RWPE2 (cell line): ENCODE results near the gene PRKCE.

ENCODE experiments used
- ATAC-seq: fragments of 200-7000 bp; cut with Tn5 transposase; 3 replicates; pipeline ENCODE4 v1.9.1; 2021; ENCODE audit warnings: low read depth
- DNase-seq: peaks from one replicate; pipeline ENCODE4 v3.0.0-alpha.2; 2020; ENCODE audit warnings: low spot score
- H3K27ac ChIP-seq: fragments of 450-650 bp; 2 replicates; pipeline ENCODE4 v1.5.1; 2017; ENCODE audit warnings: mild to moderate bottlenecking; ENCODE audit not compliant: poor library complexity, severe bottlenecking
- H3K27me3 ChIP-seq: fragments of 250-450 bp; sonication (Bioruptor Pico); 2 replicates; pipeline ENCODE4 v1.5.1; 2021; ENCODE audit warnings: mild to moderate bottlenecking, moderate library complexity; ENCODE audit not compliant: insufficient read depth, poor library complexity, severe bottlenecking
- H3K36me3 ChIP-seq: fragments of 250-450 bp; sonication (Bioruptor Pico); 2 replicates; pipeline ENCODE4 v1.5.1; 2020; ENCODE audit warnings: low read depth, mild to moderate bottlenecking, moderate library complexity
- H3K4me1 ChIP-seq: fragments of 250-450 bp; sonication (Bioruptor Pico); 2 replicates; pipeline ENCODE4 v1.5.1; 2021; ENCODE audit warnings: mild to moderate bottlenecking, moderate library complexity; ENCODE audit not compliant: insufficient read depth, poor library complexity, severe bottlenecking
- H3K4me3 ChIP-seq: fragments of 250-450 bp; sonication (Bioruptor Pico); 2 replicates; pipeline ENCODE4 v1.5.1; 2021; ENCODE audit warnings: mild to moderate bottlenecking, moderate library complexity; ENCODE audit not compliant: severe bottlenecking
- H3K9me3 ChIP-seq: fragments of 250-450 bp; sonication (Bioruptor Pico); 2 replicates; pipeline ENCODE4 v1.5.1; 2021; ENCODE audit warnings: mild to moderate bottlenecking, moderate library complexity; ENCODE audit not compliant: severe bottlenecking
- TF ChIP-seq, protein P1 (sequence below): fragments of 450-650 bp; IDR thresholded peaks from one replicate; pipeline ENCODE4 v1.5.1; 2017; ENCODE audit warnings: mild to moderate bottlenecking, moderate library complexity; ENCODE audit not compliant: poor library complexity, severe bottlenecking

PRKCE gene

DNA sequence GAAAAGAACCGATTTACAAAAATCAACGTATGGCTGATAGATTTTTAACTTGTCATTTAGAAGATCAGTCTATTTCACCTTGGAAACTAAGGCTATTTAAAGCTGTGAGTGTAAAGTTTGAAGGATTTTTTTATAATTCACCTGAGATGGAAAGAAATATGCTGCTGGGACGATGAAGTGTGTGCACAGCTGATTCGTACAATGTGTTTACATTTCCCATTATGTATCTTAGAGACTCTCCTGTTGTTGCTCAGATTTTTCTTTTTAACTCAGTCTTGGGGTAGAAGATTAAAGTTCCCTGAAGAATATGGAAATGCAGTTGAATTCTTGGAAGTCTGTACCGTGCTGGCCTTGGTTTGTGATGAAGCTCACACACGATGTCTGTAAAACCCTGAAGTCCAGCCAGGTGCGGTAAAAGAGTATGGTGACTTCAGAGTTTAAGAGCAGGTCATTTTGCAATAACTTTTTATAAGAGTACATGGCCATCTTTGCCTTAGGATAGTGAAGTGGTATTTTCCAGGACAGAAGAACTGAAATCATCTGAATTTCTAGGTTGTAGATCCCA is 250.1 kb downstream of the PRKCE start:
- no peaks in the 10 kb centered on the region for H3K36me3 ChIP-seq
- ATAC-seq (no peak), DNase-seq (no peak)
- TF ChIP-seq, protein P1, sequence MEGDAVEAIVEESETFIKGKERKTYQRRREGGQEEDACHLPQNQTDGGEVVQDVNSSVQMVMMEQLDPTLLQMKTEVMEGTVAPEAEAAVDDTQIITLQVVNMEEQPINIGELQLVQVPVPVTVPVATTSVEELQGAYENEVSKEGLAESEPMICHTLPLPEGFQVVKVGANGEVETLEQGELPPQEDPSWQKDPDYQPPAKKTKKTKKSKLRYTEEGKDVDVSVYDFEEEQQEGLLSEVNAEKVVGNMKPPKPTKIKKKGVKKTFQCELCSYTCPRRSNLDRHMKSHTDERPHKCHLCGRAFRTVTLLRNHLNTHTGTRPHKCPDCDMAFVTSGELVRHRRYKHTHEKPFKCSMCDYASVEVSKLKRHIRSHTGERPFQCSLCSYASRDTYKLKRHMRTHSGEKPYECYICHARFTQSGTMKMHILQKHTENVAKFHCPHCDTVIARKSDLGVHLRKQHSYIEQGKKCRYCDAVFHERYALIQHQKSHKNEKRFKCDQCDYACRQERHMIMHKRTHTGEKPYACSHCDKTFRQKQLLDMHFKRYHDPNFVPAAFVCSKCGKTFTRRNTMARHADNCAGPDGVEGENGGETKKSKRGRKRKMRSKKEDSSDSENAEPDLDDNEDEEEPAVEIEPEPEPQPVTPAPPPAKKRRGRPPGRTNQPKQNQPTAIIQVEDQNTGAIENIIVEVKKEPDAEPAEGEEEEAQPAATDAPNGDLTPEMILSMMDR = no peak
- no peaks in the 10 kb centered on the region for H3K4me1 ChIP-seq
- H3K9me3 ChIP-seq = no peaks in the 10 kb centered on the region
- no peaks in the 10 kb centered on the region for H3K27me3 ChIP-seq
- no peak overlapping the region for H3K27ac ChIP-seq
- no peak overlapping the region for H3K4me3 ChIP-seq

DNA sequence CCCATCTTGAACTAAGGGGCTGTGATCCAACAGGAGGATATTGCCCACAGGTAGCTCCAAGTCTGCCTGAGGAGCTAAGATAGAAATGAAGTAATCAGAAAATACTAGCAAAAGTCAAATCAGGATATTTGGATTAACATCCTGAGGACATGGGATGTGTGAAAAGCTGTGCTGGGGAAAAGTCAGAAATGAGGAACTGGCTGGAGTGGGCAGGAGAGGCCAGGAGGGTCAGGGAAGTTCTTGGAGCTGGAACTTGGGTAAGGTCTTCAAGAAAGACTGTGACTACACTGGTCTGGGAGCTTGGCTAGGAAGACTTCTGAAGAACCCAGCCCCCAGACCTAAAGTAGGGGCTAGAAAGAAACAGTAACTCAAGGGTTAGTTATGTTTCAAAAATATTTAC is 250.9 kb downstream of the PRKCE start:
- ATAC-seq = no peak
- H3K4me1 ChIP-seq = no peaks in the 10 kb centered on the region
- H3K36me3 ChIP-seq = no peaks in the 10 kb centered on the region
- H3K27ac ChIP-seq = no peak overlapping the region
- no peaks in the 10 kb centered on the region for H3K9me3 ChIP-seq
- TF ChIP-seq, protein P1 = no peak
- H3K4me3 ChIP-seq = no peak overlapping the region
- DNase-seq = no peak
- H3K27me3 ChIP-seq = no peaks in the 10 kb centered on the region

DNA sequence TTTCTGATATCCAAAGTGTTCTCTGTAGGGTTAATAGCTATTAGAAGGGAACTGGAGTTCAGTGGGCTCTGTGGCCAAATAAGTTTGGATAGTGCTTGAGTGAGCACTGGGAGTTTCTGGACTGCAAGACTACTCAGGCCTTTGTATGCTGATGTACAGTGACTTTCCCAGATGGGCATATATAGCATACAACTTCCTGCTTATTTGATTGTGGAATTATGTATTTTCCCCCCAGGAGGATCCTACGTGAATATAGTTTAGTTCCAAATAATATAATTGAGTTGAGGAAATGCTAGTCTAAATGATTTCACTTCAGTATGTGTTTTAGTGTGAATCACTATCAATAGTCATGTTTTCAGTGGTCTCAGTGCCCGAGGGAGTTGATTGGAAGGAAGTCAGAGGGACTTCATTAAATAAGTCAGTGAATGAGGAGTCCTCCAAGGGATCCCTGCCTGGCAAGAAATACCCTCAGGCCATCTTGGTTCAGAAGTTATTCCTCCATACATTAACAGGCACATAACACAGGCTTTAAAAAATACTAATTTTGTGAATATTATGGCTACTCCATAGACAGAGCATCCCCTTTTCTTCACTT is 251.4 kb downstream of the PRKCE start:
- DNase-seq (no peak), ATAC-seq (no peak)
- no peaks in the 10 kb centered on the region for H3K9me3 ChIP-seq
- no peaks in the 10 kb centered on the region for H3K36me3 ChIP-seq
- no peak overlapping the region for H3K27ac ChIP-seq
- H3K27me3 ChIP-seq = no peaks in the 10 kb centered on the region
- no peak overlapping the region for H3K4me3 ChIP-seq
- H3K4me1 ChIP-seq = no peaks in the 10 kb centered on the region
- TF ChIP-seq, protein P1 = no peak

DNA sequence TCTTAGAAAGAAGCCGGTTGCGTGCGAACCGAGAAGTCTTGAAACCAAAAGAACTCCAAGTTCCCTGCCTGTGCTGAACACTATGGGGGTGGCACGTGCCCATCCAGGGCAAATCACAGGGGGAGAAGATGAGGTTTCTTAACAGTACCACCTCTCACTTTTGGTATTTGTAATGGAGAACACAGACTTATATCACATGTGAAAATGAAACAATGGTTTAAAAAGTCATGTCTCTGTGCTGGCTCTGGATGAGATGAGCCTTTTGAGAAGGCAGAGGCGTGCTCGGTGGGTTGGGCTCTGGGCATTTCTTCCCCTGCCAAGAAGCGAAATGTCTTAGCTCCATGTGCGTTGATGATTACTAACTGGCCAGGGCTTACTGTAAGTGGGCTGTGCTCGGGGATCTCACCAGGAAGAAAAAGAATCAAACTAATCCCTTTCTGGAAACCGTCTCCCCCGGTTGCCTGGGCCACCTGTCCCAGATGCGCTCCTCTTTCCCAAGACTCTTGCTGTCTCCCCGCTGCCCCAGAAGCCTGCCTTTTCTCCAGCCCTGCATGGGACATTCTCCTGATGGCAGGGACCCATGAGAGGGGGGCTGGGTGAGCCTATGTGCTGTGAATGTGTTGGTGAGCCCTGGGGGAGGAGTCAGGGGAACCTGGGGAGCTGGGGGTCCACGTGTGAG is 252.9 kb downstream of the PRKCE start:
- H3K27ac ChIP-seq = no peak overlapping the region
- DNase-seq (no peak), ATAC-seq (no peak)

More for the DNA sequence above, 252.9 kb downstream of the PRKCE start:
- Histone ChIP-seq H3K4me1 (peaks cover 9% of the 10 kb centered on the region), H3K36me3 (no peaks in the 10 kb centered on the region), H3K9me3 (no peaks in the 10 kb centered on the region), H3K27me3 (no peaks in the 10 kb centered on the region), H3K4me3 (no peak overlapping the region)
- TF ChIP-seq, protein P1 = no peak
